Activated T-helper 9 cell treated with anti-CD3 and anti-CD28 coated beads, Interleukin-2, amount 50 U/mL, for 16 hours (primary cell): Measurements from ENCODE around the gene ALDH6A1.
A peak's percentile ranks its signal among the peaks of the same experiment; 100 is the strongest.

ENCODE experiments used
- DNase-seq: peaks from one replicate; pipeline ENCODE4 v3.0.0-alpha.2; 2020; ENCODE audit warnings: low read depth

Gene ALDH6A1

DNA sequence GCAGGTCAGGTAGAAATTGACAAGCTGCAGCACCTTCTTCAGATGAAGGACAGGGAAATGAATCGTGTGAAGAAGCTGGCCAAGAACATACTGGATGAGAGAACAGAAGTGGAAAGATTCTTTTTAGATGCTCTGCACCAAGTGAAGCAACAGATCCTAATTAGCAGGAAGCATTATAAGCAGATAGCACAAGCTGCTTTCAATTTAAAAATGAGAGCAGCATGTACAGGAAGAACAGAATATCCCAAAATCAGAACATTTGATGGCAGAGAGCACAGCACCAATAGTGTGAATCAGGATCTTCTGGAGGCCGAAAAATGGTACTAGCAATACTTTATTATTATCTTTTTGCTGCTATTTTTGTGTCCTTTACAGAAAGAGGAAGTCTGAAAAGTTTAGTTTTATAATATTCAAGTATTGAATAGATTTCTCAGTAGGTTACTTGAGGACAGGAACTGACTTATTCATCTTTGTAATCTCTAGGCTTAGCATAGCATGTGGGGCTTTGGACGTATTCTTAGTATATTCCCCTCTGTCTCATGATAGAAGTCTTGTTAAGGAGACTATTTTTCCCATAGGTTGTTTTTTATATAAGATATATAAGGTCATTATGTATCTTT, 34.3 kb downstream of the ALDH6A1 start:
- no peak for DNase-seq

DNA sequence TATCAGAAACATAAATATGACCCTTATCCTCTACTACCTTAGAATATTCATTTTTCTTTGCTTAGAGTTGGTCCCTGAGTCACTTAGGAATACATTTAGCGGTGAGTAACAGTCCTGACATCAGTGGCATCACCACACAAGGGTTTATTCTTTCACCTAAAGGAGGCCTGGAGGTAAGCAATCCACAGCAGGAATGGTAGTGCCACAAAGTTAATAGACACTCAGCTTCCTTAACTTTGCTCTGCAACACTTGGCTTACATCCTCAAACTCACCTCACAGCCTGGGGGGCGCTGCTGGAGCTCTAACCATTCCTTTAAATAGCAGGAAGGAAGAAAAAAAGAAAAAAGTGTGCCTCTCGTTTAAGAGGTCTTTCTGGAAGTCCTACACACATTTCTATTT, 36.0 kb downstream of the ALDH6A1 start:
- no peak for DNase-seq

DNA sequence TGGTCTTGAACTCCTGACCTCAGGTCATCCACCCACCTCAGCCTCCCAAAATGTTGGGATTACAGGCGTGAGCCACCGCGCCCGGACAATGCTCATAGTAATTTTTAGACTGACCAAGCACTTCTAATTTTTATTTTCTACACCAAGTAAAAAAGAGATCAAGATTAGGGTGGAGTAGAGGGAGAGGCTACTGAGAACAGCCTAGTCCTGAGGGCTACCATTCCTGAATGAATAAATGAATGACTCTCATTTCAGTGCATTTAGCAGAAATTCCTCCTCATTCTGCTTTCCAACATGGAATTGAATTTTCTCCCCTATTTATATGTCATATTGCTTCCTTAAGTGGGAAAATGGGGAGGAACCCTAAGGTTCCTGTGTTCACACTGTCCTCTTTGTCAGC, 38.7 kb downstream of the ALDH6A1 start:
- no peak for DNase-seq

DNA sequence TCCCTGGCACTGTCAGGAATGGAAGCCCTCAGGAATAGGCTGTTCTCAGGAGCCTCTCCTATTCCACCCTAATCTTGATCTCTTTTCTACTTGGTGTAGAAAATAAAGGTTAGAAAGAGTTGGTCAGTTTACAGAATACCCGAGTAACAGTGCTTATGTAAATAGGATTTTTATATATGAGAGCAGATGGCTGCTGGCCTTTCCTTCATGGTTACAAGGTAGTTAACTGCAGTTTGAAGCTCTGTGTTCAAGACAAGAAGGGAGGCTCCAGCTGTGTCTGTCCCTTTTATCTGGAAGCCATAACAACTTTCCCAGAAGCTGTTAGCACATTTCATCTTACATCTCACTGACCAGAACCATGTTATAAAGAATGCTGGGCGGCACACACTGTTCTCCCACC, 42.0 kb downstream of the ALDH6A1 start:
- no peak for DNase-seq

DNA sequence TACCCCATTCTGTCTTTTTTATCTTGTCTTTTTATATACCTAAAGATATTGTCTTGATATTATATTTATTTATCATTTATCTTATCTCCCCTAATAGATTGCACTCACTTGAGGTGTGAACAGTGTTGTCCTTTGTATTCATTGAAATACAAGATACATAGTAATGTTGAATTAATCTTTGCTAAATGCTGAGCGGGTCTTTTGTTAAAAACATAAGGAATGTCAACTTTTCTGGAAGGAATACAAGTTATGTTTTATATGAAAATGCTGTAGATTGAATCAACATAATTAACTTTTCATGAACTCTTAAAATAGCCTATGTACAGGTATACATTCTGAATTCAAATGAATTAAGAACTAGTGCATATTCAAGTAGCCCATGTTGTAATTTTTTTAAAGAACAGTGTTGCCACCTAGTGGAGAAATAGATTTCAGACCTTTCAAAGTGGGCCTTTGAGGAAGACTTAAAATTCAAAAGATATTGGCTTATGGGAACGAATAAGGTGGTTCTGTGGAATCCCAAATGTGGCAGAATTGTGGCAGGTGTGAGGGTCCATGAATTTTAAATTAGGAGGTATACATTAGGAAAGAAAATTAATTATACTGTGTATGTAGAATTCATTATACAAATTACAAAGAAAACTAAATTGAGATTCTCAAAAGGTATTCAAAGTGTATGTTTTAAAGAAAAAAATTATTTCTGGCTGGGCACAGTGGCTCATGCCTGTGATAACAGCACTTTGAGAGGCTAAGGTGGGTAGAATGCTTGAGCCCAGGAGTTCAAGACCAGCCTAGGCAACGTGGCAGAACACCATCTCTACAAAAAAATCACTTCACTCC, 46.0 kb downstream of the ALDH6A1 start:
- DNase-seq: no peak

DNA sequence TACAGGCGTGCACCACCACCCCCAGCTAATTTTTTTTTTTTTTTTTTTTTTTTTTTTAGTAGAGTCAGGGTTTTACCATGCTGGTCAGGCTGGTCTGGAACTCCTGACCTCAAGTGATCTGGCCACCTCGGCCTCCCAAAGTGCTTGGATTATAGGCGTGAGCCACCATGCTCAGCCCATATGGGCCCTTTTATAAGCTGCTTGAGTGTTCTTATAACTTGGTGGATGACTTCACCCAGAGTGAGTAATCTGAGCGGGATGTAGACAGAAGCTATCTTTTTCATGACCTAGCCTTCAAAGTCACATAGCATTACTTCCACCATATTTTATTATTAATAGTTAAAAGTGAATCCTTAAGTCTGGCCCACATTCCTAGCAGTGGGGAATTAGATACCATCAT, 48.7 kb downstream of the ALDH6A1 start:
- DNase-seq: no peak

DNA sequence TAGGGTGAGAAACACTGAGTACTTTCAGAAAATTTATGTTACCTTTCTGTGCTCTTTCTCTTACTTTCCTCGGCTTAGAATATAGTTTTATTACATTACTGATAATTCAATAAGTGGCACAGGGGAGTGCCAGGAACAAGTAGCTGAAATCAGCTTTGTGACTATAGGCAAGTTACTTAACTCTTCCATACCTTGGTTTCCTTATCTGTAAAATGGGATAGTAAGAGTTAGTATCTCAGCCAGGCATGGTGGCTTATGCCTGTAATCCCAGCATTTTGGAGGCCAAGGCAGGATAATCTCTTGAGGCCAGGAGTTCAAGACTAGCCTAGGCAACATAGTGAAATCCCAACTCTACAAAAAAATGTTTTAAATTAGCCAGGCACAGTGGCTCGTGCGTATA, 49.7 kb downstream of the ALDH6A1 start:
- DNase-seq: no peak

DNA sequence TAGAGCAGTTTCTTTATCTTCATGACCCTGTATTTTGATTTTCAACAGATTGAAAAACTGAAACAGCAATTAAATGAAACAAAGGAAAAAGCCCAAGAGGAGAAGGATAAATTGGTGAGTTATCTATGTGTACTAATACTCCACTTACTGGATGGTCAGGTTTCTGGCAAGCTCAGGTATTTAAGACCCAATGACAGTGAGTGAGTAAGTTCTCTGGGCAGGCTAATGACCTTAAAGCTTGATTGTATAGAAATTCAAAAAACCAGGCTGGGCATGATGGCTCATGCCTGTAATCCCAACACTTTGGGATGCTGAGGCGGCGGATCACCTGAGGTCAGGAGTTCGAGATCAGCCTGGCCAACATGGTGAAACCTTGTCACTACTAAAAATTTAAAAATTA, 55.1 kb downstream of the ALDH6A1 start:
- no peak for DNase-seq

DNA sequence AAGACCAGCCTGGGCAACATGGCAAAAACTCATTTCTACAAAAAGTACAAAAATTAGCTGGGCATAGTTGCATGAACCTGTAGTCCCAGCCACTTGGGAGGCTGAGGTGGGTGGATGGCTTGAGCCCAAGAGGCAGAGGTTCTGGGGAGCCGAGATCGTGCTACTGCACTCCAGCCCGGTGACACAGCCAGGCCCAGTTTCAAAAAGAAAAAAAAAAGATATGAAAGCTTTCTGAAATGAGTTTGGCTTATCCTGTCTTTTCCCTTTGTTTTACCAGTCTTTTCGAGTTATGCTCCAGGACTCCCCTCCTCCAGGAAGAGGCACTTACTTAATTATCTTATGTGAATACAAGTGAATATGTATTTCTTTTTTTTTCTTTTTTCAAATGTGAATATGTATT, 61.9 kb downstream of the ALDH6A1 start:
- no peak for DNase-seq

DNA sequence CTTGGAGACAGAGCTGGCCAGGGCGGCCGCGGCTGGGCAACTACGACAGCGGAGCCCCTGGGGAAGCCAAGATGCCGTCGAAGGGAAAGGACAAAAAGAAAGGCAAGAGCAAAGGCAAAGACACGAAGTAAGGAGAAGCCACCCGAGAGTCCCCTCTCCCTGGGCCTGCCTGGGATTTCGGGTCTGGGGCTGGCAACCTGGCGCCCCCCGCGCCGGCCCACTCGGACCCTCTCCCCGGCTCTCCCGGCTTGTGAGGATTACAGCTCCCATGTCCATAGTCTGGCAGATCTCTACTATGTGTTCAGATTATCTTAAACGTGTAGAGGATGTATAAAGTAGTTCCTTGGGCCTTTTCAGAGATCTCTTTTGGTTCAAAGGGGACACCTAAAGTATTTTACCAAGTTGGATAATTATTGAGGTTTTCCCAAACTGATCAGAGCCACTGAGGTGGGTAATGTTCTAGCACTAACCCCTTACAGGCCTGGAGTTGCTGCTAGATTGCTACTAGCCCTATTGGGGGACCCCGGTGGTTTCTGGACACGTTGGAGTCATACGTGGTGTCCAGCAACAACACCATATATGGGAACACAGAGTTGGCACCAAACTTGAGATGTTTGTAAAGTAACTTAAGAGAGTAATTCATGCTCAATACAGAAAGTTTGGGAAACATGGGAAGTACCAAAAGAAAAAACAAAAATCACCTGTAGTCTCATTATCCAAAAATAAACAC, 64.7 kb downstream of the ALDH6A1 start:
- DNase-seq: no peak

DNA sequence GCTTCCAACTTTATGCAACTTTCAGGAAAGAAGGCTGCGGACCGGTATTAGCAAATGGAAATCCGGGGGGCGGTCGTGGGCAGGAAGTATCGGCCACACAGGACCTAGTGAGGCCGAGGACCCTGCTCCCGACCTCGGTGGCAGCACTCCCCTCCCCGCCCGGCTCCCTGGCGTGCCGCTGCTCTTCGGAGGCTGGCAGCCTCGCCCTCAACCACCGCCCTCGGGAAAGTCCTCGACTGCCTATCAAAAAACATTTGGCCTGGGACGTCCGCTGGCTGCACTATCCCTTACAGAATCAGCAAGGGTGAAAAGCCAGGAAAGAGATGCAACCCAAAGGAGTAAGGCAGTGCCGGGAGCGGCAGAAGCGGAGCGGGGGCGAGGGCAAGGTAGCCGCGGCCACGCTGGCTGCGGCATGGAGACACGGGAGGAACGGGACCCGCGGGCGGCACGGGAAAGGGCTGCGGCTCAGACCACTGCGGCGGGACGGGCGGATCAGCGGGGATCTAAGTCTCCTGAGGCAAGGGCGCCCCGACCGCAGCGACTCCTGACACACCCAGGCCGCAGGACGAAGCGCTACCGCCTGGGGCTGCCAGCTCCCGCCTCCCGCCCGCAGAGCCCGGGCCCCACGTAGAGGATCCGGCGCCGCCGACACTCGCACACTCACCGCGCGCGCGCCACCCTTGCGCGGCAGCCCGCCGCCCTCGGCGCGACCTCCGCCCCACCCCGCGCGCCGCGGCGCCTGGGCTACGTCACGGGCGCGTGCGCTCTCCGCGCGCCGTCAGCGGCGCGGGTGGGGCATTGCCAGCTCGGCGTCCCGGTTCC, 65.5 kb downstream of the ALDH6A1 start, which contains the start of the genes BBOF1 and ENTPD5:
Gene BBOF1 (plus strand): TSS at position 764 of the 822 bp plus-strand sequence. CDS start 130 bp downstream, outside the sequence.
Gene ENTPD5 (minus strand): TSS at position 703 of the 822 bp plus-strand sequence. CDS start 31,186 bp downstream, outside the sequence.
- DNase-seq: peak; percentile 80

DNA sequence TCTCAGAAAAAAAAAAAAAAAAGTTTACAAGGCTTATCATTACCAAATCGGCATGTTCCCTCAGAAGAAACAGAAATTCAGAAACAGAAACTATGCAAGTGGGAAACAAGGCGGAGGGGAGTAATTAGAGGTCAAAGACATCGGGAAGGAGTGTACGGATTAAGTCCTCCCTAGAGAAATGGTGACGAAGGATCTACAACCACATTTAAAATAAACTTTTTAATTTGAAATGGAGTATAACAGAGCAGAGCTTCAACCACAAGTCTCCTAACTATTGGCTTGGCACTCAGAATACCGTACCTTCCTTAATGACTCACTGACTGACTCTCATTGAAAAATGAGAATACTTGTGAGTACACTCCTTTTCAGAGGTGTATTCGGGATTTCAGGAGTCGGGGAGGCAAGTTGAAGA, 66.1 kb downstream of the ALDH6A1 start:
- DNase-seq: no peak

DNA sequence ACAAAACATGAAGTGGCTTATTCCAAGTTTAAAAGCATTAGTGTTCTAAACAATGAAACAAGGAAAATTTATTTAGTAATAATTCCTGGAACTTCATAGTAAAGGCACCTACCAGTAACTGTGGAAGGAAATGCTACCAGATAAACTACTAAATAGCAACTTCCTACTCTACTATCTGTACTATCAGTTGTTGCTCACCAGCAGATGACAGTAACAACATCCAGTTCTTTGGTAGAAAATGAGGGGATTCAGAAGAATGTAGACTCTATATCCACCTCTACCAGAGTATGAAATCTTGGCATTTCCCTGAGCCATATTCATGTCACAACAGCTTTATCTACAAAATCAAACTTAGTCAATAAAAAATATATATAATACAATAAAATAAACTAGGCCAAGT, 68.3 kb downstream of the ALDH6A1 start:
- DNase-seq: no peak

DNA sequence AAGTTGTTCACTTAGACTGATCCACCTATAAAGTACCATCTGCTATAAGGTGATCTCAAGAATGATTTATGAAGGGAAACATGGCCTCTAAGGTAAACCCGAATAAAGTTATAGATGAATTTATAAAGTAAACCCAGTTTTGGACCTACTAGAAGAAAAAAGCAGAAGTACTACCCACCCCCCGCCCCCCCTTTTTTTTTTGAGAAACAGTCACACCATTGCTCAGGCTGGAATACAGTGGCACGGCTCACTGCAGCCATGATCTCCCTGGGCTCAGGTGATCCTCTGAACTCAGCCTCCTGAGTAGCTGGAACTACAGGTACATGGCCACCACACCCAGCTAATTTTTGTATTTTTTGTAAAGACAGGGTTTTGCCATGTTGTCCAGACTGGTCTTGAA, 69.1 kb downstream of the ALDH6A1 start:
- DNase-seq: no peak

DNA sequence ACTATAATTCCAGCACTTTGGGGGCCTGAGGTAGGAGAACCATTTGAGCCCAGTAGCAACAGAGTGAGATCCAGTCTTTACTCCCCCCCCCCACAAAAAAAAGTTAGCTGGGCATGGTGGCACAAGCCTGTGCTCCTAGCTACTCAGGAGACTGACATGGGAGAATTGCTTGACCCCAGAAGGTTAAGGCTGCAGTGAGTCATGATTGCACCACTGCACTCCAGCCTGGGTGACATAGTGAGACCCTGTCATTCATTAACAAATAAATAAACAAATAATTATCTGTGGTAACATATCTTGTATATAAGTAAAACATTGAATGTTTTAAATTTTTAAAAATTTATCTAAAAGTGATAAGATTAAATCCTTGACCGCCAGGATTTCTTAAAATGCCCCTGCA, 70.0 kb downstream of the ALDH6A1 start:
- DNase-seq: no peak

DNA sequence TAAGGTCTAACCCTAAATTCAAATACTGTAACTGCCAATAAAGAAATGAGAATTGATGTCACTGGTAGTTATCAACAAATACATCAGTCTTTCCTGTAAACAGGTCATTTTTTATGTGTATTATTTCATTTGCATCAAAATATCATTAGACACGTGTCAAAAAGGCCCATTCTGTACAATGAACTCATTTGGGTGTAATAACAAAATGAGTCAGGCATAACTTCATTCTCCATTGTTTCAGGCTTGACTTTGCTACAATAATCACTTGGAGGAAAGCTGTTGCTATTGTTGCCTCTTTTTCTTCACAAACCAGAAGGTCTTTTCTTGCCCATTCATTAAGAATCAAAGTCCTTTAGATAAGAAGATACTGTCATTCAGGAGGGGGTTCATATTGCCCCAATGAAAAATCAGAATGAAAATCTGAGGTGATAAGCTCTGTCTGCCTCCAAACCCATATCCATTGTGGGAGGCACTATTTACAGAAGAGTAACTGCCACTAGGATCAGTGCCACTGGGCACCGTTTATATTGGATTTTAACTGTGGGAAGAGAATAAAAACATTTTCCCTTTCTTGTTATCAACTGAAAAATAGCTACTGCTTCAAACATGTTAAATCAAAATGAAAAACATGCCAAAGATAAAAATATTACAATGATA, 75.3 kb downstream of the ALDH6A1 start:
- no peak for DNase-seq
